Neuronal stem cell (in vitro differentiated cells): ENCODE results near the gene MPL.
A peak's percentile ranks its signal among the peaks of the same experiment; 100 is the strongest.

Experiments used
- DNase-seq: peaks from one replicate; pipeline ENCODE4 v3.0.0-alpha.2; 2013; ENCODE audit warnings: low spot score
- H2AFZ ChIP-seq: one replicate; pipeline ENCODE4 v1.6.1; 2013; ENCODE audit warnings: mild to moderate bottlenecking, low read length, inconsistent platforms
- H2AK5ac ChIP-seq: 2 replicates; pipeline ENCODE4 v1.6.1; 2013; ENCODE audit warnings: low read depth, mild to moderate bottlenecking, inconsistent platforms, low read length, moderate library complexity, mixed read lengths
- H2BK120ac ChIP-seq: 2 replicates; pipeline ENCODE4 v1.6.1; 2013; ENCODE audit warnings: low read depth, mild to moderate bottlenecking, inconsistent platforms, low read length, moderate library complexity, mixed read lengths
- H2BK12ac ChIP-seq: one replicate; pipeline ENCODE4 v1.6.1; 2013; ENCODE audit warnings: low read length, inconsistent platforms
- H2BK15ac ChIP-seq: 2 replicates; pipeline ENCODE4 v1.6.1; 2013; ENCODE audit warnings: mild to moderate bottlenecking, low read length, inconsistent platforms, mixed read lengths
- H2BK5ac ChIP-seq: one replicate; pipeline ENCODE4 v1.6.1; 2013; ENCODE audit warnings: inconsistent platforms, mild to moderate bottlenecking, low read length, moderate library complexity
- H3K14ac ChIP-seq: one replicate; pipeline ENCODE4 v1.6.1; 2013; ENCODE audit warnings: low read length, inconsistent platforms
- H3K18ac ChIP-seq: 2 replicates; pipeline ENCODE4 v1.6.1; 2013; ENCODE audit warnings: low read length, inconsistent platforms
- H3K23ac ChIP-seq: 2 replicates; pipeline ENCODE4 v1.6.1; 2013; ENCODE audit warnings: low read depth, mild to moderate bottlenecking, mixed read lengths, low read length, inconsistent platforms; ENCODE audit not compliant: poor library complexity
- H3K27ac ChIP-seq: replicated peaks from 3 replicates; pipeline ENCODE4 v1.5.1; 2013; ENCODE audit warnings: low read length, inconsistent platforms
- H3K27me3 ChIP-seq, 3 experiments: 2 replicates each; pipeline ENCODE4 v1.6.1; 2013; ENCODE audit warnings: low read length in 3 of 3, mild to moderate bottlenecking in 2 of 3, inconsistent platforms in 1 of 3, low read depth in 1 of 3, mixed read lengths in 1 of 3, moderate library complexity in 1 of 3; ENCODE audit not compliant: control insufficient read depth in 3 of 3, insufficient read depth in 3 of 3
- H3K36me3 ChIP-seq, 2 donors: replicated peaks in 1 of 2; 2 replicates each; pipeline ENCODE4 v1.6.1; 2013; ENCODE audit warnings: low read length in 2 of 2; ENCODE audit not compliant: control insufficient read depth in 2 of 2, insufficient read depth in 2 of 2
- H3K4ac ChIP-seq: 2 replicates; pipeline ENCODE4 v1.6.1; 2013; ENCODE audit warnings: inconsistent platforms, mild to moderate bottlenecking, low read length, moderate library complexity
- H3K4me1 ChIP-seq, 2 donors: 1 replicate in 1 of 2; 2 replicates in 1 of 2; pipeline ENCODE4 v1.6.1; 2013; ENCODE audit warnings: low read length in 2 of 2, low read depth in 1 of 2; ENCODE audit not compliant: control insufficient read depth in 2 of 2, insufficient read depth in 1 of 2
- H3K4me2 ChIP-seq: one replicate; pipeline ENCODE4 v1.6.1; 2013; ENCODE audit warnings: mild to moderate bottlenecking, low read length, inconsistent platforms; ENCODE audit not compliant: insufficient read depth, poor library complexity, severe bottlenecking
- H3K4me3 ChIP-seq, 2 donors: 2 replicates each; pipeline ENCODE4 v1.5.1; 2013; ENCODE audit warnings: low read length in 2 of 2, mild to moderate bottlenecking in 2 of 2, inconsistent platforms in 1 of 2, moderate library complexity in 1 of 2
- H3K79me1 ChIP-seq: one replicate; pipeline ENCODE4 v1.6.1; 2013; ENCODE audit warnings: low read depth, mild to moderate bottlenecking, inconsistent platforms, low read length, moderate library complexity
- H3K9ac ChIP-seq: one replicate; pipeline ENCODE4 v1.6.1; 2013; ENCODE audit warnings: mild to moderate bottlenecking, low read depth, low read length, inconsistent platforms; ENCODE audit not compliant: poor library complexity
- H3K9me3 ChIP-seq, 2 donors: replicated peaks in 1 of 2; 2 replicates each; pipeline versions ENCODE3 to v1.6.1; 2013; ENCODE audit warnings: low read length in 2 of 2, mild to moderate bottlenecking in 2 of 2, inconsistent platforms in 1 of 2, low read depth in 1 of 2, mixed read lengths in 1 of 2, moderate library complexity in 1 of 2; ENCODE audit not compliant: control insufficient read depth in 2 of 2, insufficient read depth in 1 of 2
- H4K8ac ChIP-seq: one replicate; pipeline ENCODE4 v1.6.1; 2013; ENCODE audit warnings: low read depth, mild to moderate bottlenecking, inconsistent platforms, low read length, moderate library complexity
- H4K91ac ChIP-seq: one replicate; pipeline ENCODE4 v1.6.1; 2013; ENCODE audit warnings: low read length, low read depth, mild to moderate bottlenecking, inconsistent platforms; ENCODE audit not compliant: poor library complexity
- WGBS, 2 donors: extraction: QIAGEN DNeasy Blood & Tissue Kit; methylation state at CpG; one replicate each; pipeline ENCODE4 v1.1.7; 2013; ENCODE audit warnings: missing lambda C conversion rate in 2 of 2, mixed read lengths in 1 of 2; ENCODE audit not compliant: insufficient read length in 2 of 2, insufficient replicate concordance in 1 of 2; ENCODE audit errors: extremely low coverage in 2 of 2; 5-methylcytosine and 5-hydroxymethylcytosine counted together

The MPL gene

GRCh38 chr1:43315481-43315880 is 22.1 kb upstream of the MPL start:
- Histone ChIP-seq H4K8ac (no peak overlapping the region), H2BK120ac (no peak overlapping the region), H3K4me2 (no peak overlapping the region), H2BK15ac (no peak overlapping the region), H3K36me3 (no peaks in the 10 kb centered on the region), H2AK5ac (no peak overlapping the region), H3K79me1 (no peaks in the 10 kb centered on the region), H3K27ac (no peak overlapping the region), H2BK5ac (no peak overlapping the region), H3K4ac (no peak overlapping the region), H3K9me3 (no peaks in the 10 kb centered on the region), H3K4me1 (peaks cover 0 to 5% of the 10 kb centered on the region in 2 donors), H3K14ac (no peak overlapping the region), H4K91ac (no peak overlapping the region), H3K27me3 (no peaks in the 10 kb centered on the region), H3K4me3 (no peak overlapping the region), H3K18ac (no peak overlapping the region), H2AFZ (no peak overlapping the region), H3K23ac (no peak overlapping the region), H3K9ac (no peak overlapping the region), H2BK12ac (no peak overlapping the region)
- DNase-seq: no peak
- no CpG with 5 or more reads among the region's 3 CpGs for WGBS, 2 donors

GRCh38 chr1:43315963-43316737 is 21.5 kb upstream of the MPL start:
- Histone ChIP-seq H3K23ac (no peak overlapping the region), H4K91ac (no peak overlapping the region), H3K27ac (no peak overlapping the region), H2AFZ (no peak overlapping the region), H3K14ac (no peak overlapping the region), H3K4me2 (no peak overlapping the region), H3K36me3 (no peaks in the 10 kb centered on the region), H2BK15ac (no peak overlapping the region), H3K4me3 (peak overlapping the region in 1 of 2 donors; percentile 34), H3K4ac (no peak overlapping the region), H3K9me3 (no peaks in the 10 kb centered on the region), H2BK5ac (no peak overlapping the region), H3K18ac (no peak overlapping the region), H3K9ac (no peak overlapping the region), H2BK12ac (no peak overlapping the region), H3K27me3 (no peaks in the 10 kb centered on the region), H3K4me1 (peaks cover 0 to 5% of the 10 kb centered on the region in 2 donors), H4K8ac (no peak overlapping the region), H2BK120ac (no peak overlapping the region), H3K79me1 (no peaks in the 10 kb centered on the region), H2AK5ac (no peak overlapping the region)
- no peak for DNase-seq
- WGBS, 2 donors: no CpG with 5 or more reads among the region's 10 CpGs

- H3K36me3 ChIP-seq: no peaks in the 10 kb centered on the region
- no peak overlapping the region for H4K91ac ChIP-seq
- no peak overlapping the region for H2AK5ac ChIP-seq
- no peaks in the 10 kb centered on the region for H3K79me1 ChIP-seq
- no peak for DNase-seq
- H3K14ac ChIP-seq: no peak overlapping the region
- no peak overlapping the region for H2AFZ ChIP-seq
- no peak overlapping the region for H3K27ac ChIP-seq
- H2BK12ac ChIP-seq: no peak overlapping the region
- no peak overlapping the region for H2BK120ac ChIP-seq
- H4K8ac ChIP-seq: no peak overlapping the region
- peaks cover 0 to 5% of the 10 kb centered on the region in 2 donors for H3K4me1 ChIP-seq
- no peak overlapping the region for H3K4me3 ChIP-seq
- H2BK5ac ChIP-seq: no peak overlapping the region
- H3K4ac ChIP-seq: no peak overlapping the region
- no peak overlapping the region for H3K4me2 ChIP-seq
- H3K18ac ChIP-seq: no peak overlapping the region
- H3K9me3 ChIP-seq: no peaks in the 10 kb centered on the region
- no peak overlapping the region for H3K23ac ChIP-seq
- no CpG with 5 or more reads among the region's 16 CpGs for WGBS, 2 donors
- H3K9ac ChIP-seq: no peak overlapping the region
- H2BK15ac ChIP-seq: no peak overlapping the region
- H3K27me3 ChIP-seq: no peaks in the 10 kb centered on the region
Observed at GRCh38 chr1:43316738-43317520, 20.7 kb upstream of the MPL start.

DNA sequence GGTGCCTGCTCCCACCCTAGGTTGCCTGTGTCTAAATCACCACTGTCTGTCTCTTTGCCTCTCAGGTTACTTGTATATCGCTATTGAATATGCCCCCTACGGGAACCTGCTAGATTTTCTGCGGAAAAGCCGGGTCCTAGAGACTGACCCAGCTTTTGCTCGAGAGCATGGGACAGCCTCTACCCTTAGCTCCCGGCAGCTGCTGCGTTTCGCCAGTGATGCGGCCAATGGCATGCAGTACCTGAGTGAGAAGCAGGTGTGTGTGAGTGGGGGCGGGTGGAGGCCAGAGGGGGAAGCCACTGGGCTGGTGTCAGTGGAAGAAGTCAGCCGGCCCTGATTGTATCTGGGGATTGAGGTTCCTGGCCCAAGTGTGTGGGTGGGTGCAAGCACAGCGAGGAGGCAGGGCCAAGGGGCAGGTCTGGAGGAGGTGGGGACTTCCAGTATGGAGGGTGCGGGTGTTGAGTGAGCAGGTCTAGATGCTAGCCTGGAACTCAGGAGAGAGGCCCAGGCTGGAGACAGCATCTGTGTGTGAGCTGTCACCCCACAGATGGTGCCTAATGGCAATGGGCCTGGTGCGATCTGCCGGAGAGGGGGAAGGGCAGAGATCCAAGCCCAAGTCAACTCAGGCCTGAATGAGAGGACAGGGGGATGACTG is 19.7 kb upstream of the MPL start:
- Histone ChIP-seq H2BK12ac (no peak overlapping the region), H4K8ac (no peak overlapping the region), H3K9ac (no peak overlapping the region), H3K27me3 (no peaks in the 10 kb centered on the region), H3K79me1 (no peaks in the 10 kb centered on the region), H2BK5ac (no peak overlapping the region), H3K18ac (peak overlapping the region; percentile 77), H3K9me3 (no peaks in the 10 kb centered on the region), H2BK120ac (no peak overlapping the region), H3K23ac (peak overlapping the region; percentile 37), H3K4me2 (no peak overlapping the region), H3K4ac (no peak overlapping the region), H4K91ac (peak overlapping the region; percentile 93), H3K4me1 (peaks cover 0 to 5% of the 10 kb centered on the region in 2 donors), H3K27ac (no peak overlapping the region), H3K4me3 (no peak overlapping the region), H3K14ac (no peak overlapping the region), H2BK15ac (no peak overlapping the region), H2AK5ac (no peak overlapping the region), H2AFZ (no peak overlapping the region), H3K36me3 (no peaks in the 10 kb centered on the region)
- no CpG with 5 or more reads among the region's 15 CpGs for WGBS, 2 donors
- no peak for DNase-seq
